Measurements from ENCODE around the gene IGSF22. TPM values are rescaled to one million over a fixed set of nuclear protein-coding genes. Genes with fewer than 3 reads are reported as not detected.

The IGSF22 gene
- total RNA-seq (2021; fragmentation: NEBNext Ultra II Directional; extraction: Animal tissue kit (Norgen Biotek cat#: 25700)) (not detected in 2 replicates), polyA plus RNA-seq (2011; rRNA removed) (0.06 and 0.14 TPM in 2 replicates), polyA minus RNA-seq (2011; rRNA and poly(A)+ RNA removed) (0.03 and 0.07 TPM in 2 replicates)
- polyA plus RNA-seq (2011; cell fraction: cytosol; rRNA removed) = 0.09 TPM
- polyA plus RNA-seq (2011; cell fraction: nucleus; rRNA removed) = 0.24 TPM
- polyA plus RNA-seq (2012, experiment 1 of 2) = 0.05 to 0.61 TPM (median 0.11 TPM) in 3 of 4 replicates, not detected in the other
- polyA plus RNA-seq (2012, experiment 2 of 2) = 0.34 TPM
- 0.04 TPM for polyA plus RNA-seq (2013, experiment 1 of 2)
- polyA plus RNA-seq (2013, experiment 2 of 2) = 0.02 TPM
- polyA minus RNA-seq (2011; cell fraction: cytosol; rRNA and poly(A)+ RNA removed) = not detected
- polyA minus RNA-seq (2011; cell fraction: nucleus; rRNA and poly(A)+ RNA removed) = 1.1 TPM
- long read RNA-seq, experiment 1 = 0 reads
- long read RNA-seq, experiment 2 = 0 reads

DNA sequence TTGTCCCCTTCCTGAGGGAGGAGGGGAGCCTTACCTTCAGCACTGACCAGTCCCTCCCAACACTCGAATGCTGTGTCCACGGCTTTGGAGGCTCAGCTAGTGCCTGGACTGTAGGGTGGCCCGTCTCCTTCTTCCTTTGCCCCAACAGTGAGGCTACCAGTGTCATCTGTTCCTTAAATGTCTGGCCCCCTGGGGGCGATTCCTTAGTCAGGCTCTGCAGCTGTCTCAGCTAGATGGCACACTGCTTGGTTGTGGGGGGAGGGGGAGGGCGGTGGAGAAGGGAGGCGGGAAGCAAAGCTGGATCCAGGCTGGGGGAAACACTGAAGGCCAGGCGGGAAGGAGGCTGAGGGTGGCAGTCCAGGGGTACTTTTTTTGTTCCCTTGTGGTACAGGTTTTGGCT is at the start of gene IGSF22:
Gene IGSF22, minus strand, starts transcription at position 149 of the 400 bp plus-strand sequence. CDS start 1,952 bp downstream, outside the sequence.
- Histone ChIP-seq H3K18ac (ENCODE audit: extremely low read depth, low read length) (peak within 1 kb of the TSS; percentile 56), H3K4me1 (replicated peaks in 1 of 4; ENCODE audit: control insufficient read depth in 3 of 4, insufficient read depth in 4 of 4, low read length in 3 of 4) (peaks cover 0 to 20% (median 14%) of the 10 kb centered on the region in 4 experiments; a peak in 5 of 7 replicates), H2AK5ac (ENCODE audit: low read depth, low read length) (no peak within 1 kb of the TSS), H2AFZ (ENCODE audit: low read length) (no peak within 1 kb of the TSS), H3K9me3 (ENCODE audit: insufficient read depth in 2 of 2, low read depth in 1 of 2, low read length in 1 of 2) (no peaks in the 10 kb centered on the region), H2BK15ac (ENCODE audit: low read length) (peak within 1 kb of the TSS; percentile 25; the same call in 1 of the 2 replicates), H3K79me2 (ENCODE audit: control insufficient read depth in 1 of 2, insufficient read depth in 2 of 2, low read length in 2 of 2) (no peaks in the 10 kb centered on the region), H3K9ac (replicated peaks in 1 of 4; ENCODE audit: extremely low read depth in 1 of 4, low read depth in 3 of 4, low read length in 3 of 4) (no peak within 1 kb of the TSS), H3K14ac (ENCODE audit: insufficient read length) (no peak within 1 kb of the TSS), H4K8ac (ENCODE audit: extremely low read depth, insufficient read depth, low read length) (no peak within 1 kb of the TSS), H2BK12ac (ENCODE audit: low read depth, low read length) (no peak within 1 kb of the TSS; the same call in 1 of the 2 replicates), H3K23me2 (ENCODE audit: low read depth, low read length) (peaks cover 8% of the 10 kb centered on the region), H3K56ac (replicated peaks; ENCODE audit: insufficient read length, low read depth, low read length) (no peak within 1 kb of the TSS), H2BK20ac (ENCODE audit: low read length) (no peak within 1 kb of the TSS; the same call in 1 of the 2 replicates), H3K4me3 (ENCODE audit: extremely low read depth in 1 of 4, insufficient read depth in 2 of 4, low read depth in 3 of 4, low read length in 4 of 4) (0 out of 8 replicates have a peak within 1 kb of the TSS, but pooled peaks of 1 of the 4 experiments have one; percentile 31), H3K79me1 (ENCODE audit: low read depth, low read length) (no peaks in the 10 kb centered on the region), H2BK120ac (replicated peaks; ENCODE audit: low read depth, low read length) (no peak within 1 kb of the TSS), H4K20me1 (replicated peaks in 1 of 2; ENCODE audit: control insufficient read depth in 1 of 2, insufficient read depth in 2 of 2, low read length in 2 of 2) (no peaks in the 10 kb centered on the region), H3K4ac (replicated peaks; ENCODE audit: insufficient read length, low read depth, low read length) (peak within 1 kb of the TSS; percentile 42), H3K4me2 (ENCODE audit: insufficient read depth in 1 of 2, low read depth in 2 of 2, low read length in 2 of 2) (peak within 1 kb of the TSS; percentile 52 to 69), H2BK5ac (ENCODE audit: low read depth, low read length) (no peak within 1 kb of the TSS), H3K27me3 (replicated peaks in 1 of 4; ENCODE audit: control insufficient read depth in 3 of 4, extremely low read depth in 1 of 4, insufficient read depth in 3 of 4, low read length in 3 of 4) (no peaks in the 10 kb centered on the region), H4K5ac (ENCODE audit: insufficient read length, low read depth, low read length) (no peak within 1 kb of the TSS), H3K36me3 (ENCODE audit: control insufficient read depth in 2 of 4, insufficient read depth in 4 of 4, low read length in 3 of 4) (no peaks in the 10 kb centered on the region; a peak in 1 of 8 replicates), H3K23ac (ENCODE audit: insufficient read length) (no peak within 1 kb of the TSS), H4K91ac (replicated peaks; ENCODE audit: insufficient read length, low read length) (no peak within 1 kb of the TSS), H3K27ac (ENCODE audit: low read depth, low read length) (no peak within 1 kb of the TSS)
- TF ChIP-seq GTF2F1 (IDR thresholded peaks at IDR 0.05; ENCODE audit: borderline replicate concordance, low read depth, low read length) (no peak), CREB1 (IDR thresholded peaks at IDR 0.05) (no peak), CTBP2 (IDR thresholded peaks at IDR 0.05; ENCODE audit: borderline replicate concordance, insufficient read depth, insufficient read length, low read length) (no peak)
- TF ChIP-seq, protein P1, sequence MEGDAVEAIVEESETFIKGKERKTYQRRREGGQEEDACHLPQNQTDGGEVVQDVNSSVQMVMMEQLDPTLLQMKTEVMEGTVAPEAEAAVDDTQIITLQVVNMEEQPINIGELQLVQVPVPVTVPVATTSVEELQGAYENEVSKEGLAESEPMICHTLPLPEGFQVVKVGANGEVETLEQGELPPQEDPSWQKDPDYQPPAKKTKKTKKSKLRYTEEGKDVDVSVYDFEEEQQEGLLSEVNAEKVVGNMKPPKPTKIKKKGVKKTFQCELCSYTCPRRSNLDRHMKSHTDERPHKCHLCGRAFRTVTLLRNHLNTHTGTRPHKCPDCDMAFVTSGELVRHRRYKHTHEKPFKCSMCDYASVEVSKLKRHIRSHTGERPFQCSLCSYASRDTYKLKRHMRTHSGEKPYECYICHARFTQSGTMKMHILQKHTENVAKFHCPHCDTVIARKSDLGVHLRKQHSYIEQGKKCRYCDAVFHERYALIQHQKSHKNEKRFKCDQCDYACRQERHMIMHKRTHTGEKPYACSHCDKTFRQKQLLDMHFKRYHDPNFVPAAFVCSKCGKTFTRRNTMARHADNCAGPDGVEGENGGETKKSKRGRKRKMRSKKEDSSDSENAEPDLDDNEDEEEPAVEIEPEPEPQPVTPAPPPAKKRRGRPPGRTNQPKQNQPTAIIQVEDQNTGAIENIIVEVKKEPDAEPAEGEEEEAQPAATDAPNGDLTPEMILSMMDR (IDR thresholded peaks at IDR 0.05; ENCODE audit: control extremely low read depth in 1 of 3, insufficient read depth in 1 of 3, low read depth in 1 of 3, low read length in 3 of 3) = peak in 1 of 3 experiments; percentile 0; a peak in 1 of 4 replicates
- POLR2A ChIA-PET (ENCODE audit: partially characterized antibody) = interaction anchor here (1.0 kb wide), 2 partner anchors 28 to 332 kb away, joined by 3 read pairs; partner anchors contain the start of genes LDHA and TMEM86A
- DNase-seq (ENCODE audit: low read depth in 1 of 2, low spot score in 2 of 2) (peak in 1 of 2 experiments; percentile 59), FAIRE-seq (no peak)
- CTCF ChIA-PET (ENCODE audit: partially characterized antibody) = interaction anchor here (0.9 to 11.9 kb wide), 10 partner anchors 9 to 331 kb away, joined by 3 to 225 read pairs (median 5); no protein-coding TSS in a partner anchor
- WGBS, 2 experiments (ENCODE audit: extremely low coverage in 1 of 2, insufficient coverage in 1 of 2, insufficient read length in 1 of 2, insufficient replicate concordance in 2 of 2, low coverage in 1 of 2, low lambda C conversion rate in 2 of 2, missing lambda C conversion rate in 1 of 2) = 53% methylated on average over 5 of the region's 7 CpGs; no CpG with 5 or more reads in 1 of the 2 experiments
